Brain microvascular endothelial cell (primary cell): ENCODE results near the gene SPDYC.

Experiments used
- DNase-seq: peaks from one replicate; pipeline ENCODE4 v3.0.0-alpha.2; 2020
- H3K27ac ChIP-seq: fragments of 250-450 bp; sonication (Bioruptor Pico); 2 replicates; pipeline ENCODE4 v1.5.1; 2020; ENCODE audit warnings: mild to moderate bottlenecking, moderate library complexity
- H3K27me3 ChIP-seq: fragments of 250-450 bp; sonication (Bioruptor Pico); replicated peaks from 2 replicates; pipeline ENCODE4 v1.5.1; 2020; ENCODE audit warnings: mild to moderate bottlenecking
- H3K36me3 ChIP-seq: fragments of 250-450 bp; sonication (Bioruptor Pico); replicated peaks from 2 replicates; pipeline ENCODE4 v1.5.1; 2020; ENCODE audit warnings: mild to moderate bottlenecking
- H3K4me3 ChIP-seq: 2 replicates; pipeline ENCODE4 v1.5.1; 2011; ENCODE audit warnings: low read depth, mild to moderate bottlenecking, control low read depth, low read length, moderate library complexity
- CTCF ChIP-seq: IDR thresholded peaks from 2 replicates; pipeline ENCODE4 v1.5.1; 2011; ENCODE audit warnings: low read depth, mild to moderate bottlenecking, moderate library complexity, low read length, control low read depth, inconsistent platforms; ENCODE audit errors: missing control alignments
- in situ Hi-C: cut with HindIII; loops from 2 replicates; pipeline ENCODE4 v1.10.0; 2017; ENCODE audit warnings: low sequenced_read_pairs, low pct_ligation_motif_present

SPDYC gene

DNA sequence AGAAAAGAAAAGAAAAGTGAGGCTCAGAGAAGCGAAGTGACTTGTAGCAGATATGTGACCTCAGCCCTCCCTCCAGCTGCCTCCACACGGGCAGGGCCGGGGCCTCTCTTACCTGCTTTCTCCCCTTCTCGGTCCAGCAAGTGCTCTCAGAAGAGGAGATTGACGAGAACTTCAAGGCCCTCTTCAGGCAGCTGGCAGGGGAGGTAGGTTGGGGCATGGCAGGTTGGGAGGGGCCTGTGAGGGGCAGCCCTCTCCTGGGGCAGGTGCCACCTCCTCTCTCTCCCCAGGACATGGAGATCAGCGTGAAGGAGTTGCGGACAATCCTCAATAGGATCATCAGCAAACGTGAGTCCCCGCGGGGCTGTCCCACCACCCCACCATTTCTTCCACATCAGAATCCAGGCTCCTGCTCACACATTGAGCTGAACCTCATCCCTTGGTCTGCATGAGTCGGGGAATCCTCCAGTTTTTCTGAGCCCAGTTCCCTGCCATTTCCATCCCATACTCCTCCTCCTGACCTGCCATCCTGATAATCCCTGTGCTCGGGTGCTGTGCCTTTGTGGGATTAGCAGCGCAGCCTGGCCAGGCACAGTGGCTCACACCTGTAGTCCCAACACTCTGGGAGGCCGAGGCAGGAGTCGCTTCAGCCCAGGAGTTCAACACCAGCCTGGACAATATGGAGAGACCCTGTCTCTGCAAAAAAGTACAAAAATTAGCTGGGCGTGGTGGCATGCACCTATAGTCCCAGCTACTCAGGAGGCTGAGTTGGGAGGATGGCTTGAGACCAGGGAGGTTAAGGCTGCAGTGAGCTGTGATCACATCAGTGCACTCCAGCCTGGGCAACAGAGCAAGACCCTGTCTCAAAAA lies 38.1 kb downstream of the SPDYC start:
- H3K4me3 ChIP-seq, result no peak overlapping the region
- no peak for TF ChIP-seq CTCF
- no peak for DNase-seq
- H3K27me3 ChIP-seq, result no peaks in the 10 kb centered on the region
- no peak overlapping the region for H3K27ac ChIP-seq
- peaks cover 61% of the 10 kb centered on the region for H3K36me3 ChIP-seq
- in situ Hi-C loops, result no loop called here

DNA sequence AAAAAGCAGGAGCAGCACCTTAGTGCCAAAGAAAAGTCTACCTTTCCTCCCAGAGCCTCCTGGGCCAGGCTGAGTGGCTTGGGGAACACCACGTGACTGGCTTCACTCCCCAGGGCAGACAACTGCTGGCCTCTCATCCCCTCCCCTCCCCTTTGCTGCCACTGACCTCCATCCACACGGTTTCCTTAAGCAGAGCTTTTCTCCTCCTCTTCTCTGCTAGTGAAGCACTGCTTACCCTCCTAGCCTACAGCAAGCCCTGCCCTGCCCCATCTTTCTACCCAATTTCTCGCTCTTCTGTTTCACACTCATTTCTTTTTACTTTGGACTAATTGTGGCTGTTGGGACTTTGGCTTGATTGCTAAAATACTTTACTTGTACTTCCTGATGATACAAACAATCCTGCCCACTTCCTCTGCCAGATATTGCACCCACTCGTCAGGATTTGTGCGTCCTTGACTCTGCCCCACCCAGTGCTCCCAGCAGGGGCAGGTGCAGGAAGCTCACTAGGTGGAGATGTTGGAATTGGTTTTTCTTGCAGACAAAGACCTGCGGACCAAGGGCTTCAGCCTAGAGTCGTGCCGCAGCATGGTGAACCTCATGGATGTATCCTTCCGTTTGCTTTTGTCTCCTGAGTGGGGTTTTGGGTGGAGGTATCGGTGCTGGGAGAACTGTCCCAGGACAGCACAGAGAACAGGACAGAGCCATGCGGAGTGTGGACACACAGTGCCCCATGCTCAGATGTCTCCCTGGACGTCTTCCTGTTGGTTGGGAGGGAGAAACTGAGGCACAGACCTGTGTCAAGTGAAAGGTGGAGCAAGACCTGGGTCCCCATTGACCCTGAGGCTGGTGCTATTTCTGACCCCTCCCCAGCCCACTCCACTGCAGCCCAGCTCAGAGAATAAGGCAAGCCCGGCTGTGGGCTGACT lies 39.0 kb downstream of the SPDYC start:
- no peak overlapping the region for H3K27ac ChIP-seq
- TF ChIP-seq CTCF, result no peak
- peaks cover 61% of the 10 kb centered on the region for H3K36me3 ChIP-seq
- in situ Hi-C loops, result no loop called here
- DNase-seq, result no peak
- no peaks in the 10 kb centered on the region for H3K27me3 ChIP-seq
- H3K4me3 ChIP-seq, result no peak overlapping the region

DNA sequence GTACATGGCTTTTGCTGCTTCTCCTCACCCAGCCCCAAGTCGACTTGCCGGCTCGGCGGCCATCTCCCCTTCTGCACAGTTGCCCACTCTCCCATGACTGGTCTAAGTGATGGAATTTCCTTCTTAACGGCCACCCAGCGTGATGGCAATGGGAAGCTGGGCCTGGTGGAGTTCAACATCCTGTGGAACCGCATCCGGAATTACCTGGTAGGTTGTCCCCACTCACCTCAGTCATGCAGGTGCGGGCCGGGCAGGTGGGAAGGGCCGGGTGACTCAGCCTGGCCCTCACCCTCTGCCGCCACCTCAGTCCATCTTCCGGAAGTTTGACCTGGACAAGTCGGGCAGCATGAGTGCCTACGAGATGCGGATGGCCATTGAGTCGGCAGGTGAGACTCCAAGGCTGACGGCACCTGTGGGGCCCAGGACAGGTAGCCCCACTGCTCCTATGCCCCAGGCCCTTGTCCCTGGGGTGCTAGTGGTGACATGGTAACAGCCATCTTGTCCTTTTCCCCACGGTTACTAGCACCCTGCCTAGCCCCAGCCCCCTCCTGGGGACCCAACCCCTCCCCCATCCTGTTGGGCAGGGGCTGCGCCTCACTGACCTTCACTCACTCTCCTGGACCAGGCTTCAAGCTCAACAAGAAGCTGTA lies 39.8 kb downstream of the SPDYC start:
- H3K36me3 ChIP-seq, result peaks cover 59% of the 10 kb centered on the region
- TF ChIP-seq CTCF, result no peak
- no peak overlapping the region for H3K27ac ChIP-seq
- DNase-seq, result no peak
- H3K27me3 ChIP-seq, result no peaks in the 10 kb centered on the region
- H3K4me3 ChIP-seq, result no peak overlapping the region
- in situ Hi-C loops, result no loop called here

- H3K27ac ChIP-seq, result no peak overlapping the region
- no peaks in the 10 kb centered on the region for H3K27me3 ChIP-seq
- no peak overlapping the region for H3K4me3 ChIP-seq
- in situ Hi-C loops, result no loop called here
- no peak for TF ChIP-seq CTCF
- no peak for DNase-seq
- H3K36me3 ChIP-seq, result peaks cover 54% of the 10 kb centered on the region
Observed at GRCh38 chr11:65210361-65210731, 40.3 kb downstream of the SPDYC start.

DNA sequence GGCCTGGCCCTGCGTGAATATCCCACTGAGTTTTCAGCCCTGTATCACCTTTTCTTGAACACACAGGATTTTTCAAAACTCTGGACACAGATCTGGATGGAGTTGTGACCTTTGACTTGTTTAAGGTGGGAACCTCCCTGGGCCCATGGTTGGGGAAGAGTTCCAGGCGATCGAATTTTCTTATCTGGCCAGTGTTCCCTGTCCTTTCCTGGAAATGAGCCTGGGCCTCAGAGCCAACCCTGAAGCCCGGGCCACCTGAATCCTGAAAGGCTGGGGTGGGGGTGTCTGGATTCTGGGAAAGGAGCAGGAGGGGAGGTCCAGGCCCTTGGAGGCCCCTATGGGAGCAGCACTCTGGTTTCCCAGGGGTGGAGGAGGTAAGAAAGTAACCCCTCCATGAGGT lies 40.7 kb downstream of the SPDYC start:
- Histone ChIP-seq H3K27me3 (no peaks in the 10 kb centered on the region), H3K36me3 (peaks cover 50% of the 10 kb centered on the region)

More for the DNA sequence above, 40.7 kb downstream of the SPDYC start:
- DNase-seq, result no peak
- in situ Hi-C loops, result no loop called here
- Histone ChIP-seq H3K27ac (no peak overlapping the region), H3K4me3 (no peak overlapping the region)
- TF ChIP-seq CTCF, result no peak
